ENCODE results near the gene NANOS2. TPM values are rescaled to one million over a fixed set of nuclear protein-coding genes. Genes with fewer than 3 reads are reported as not detected.
"Not testable (repeated sequence)": the region's sequence is repeated elsewhere in the genome, so short reads cannot be mapped to it uniquely, and the experiment has no call there.

Gene NANOS2
- total RNA-seq, 1 donor from 2014 or later, result not detected

- not testable (repeated sequence) for H3K27me3 Mint-ChIP-seq
Observed at GRCh38 chr19:45895983-45896599, 18.5 kb downstream of the NANOS2 start.

GRCh38 chr19:45895519-45895972 lies 19.0 kb downstream of the NANOS2 start:
- Mint-ChIP-seq H3K27ac (no peak overlapping the region), H3K4me1 (peaks cover 8% of the 10 kb centered on the region), H3K9me3 (no peaks in the 10 kb centered on the region), H3K4me3 (no peak overlapping the region), H3K27me3 (no peaks in the 10 kb centered on the region), H3K36me3 (ENCODE audit: low read depth) (peaks cover 22% of the 10 kb centered on the region)
- intact Hi-C loops (cut with micrococcal nuclease), result no loop called here
- DNase-seq, result no peak

More at GRCh38 chr19:45895983-45896599, 18.5 kb downstream of the NANOS2 start:
- DNase-seq; H3K9me3 Mint-ChIP-seq; intact Hi-C loops (cut with micrococcal nuclease); H3K27ac Mint-ChIP-seq; H3K4me3 Mint-ChIP-seq: not testable (repeated sequence)
- H3K36me3 Mint-ChIP-seq (ENCODE audit: low read depth), result peaks cover 26% of the 10 kb centered on the region
- H3K4me1 Mint-ChIP-seq, result peaks cover 12% of the 10 kb centered on the region

- Mint-ChIP-seq H3K4me1 (peaks cover 7% of the 10 kb centered on the region), H3K27ac (no peak overlapping the region), H3K9me3 (no peaks in the 10 kb centered on the region), H3K27me3 (no peaks in the 10 kb centered on the region), H3K4me3 (no peak overlapping the region), H3K36me3 (ENCODE audit: low read depth) (peaks cover 8% of the 10 kb centered on the region)
- DNase-seq, result no peak
- intact Hi-C loops (cut with micrococcal nuclease), result no loop called here
Observed at GRCh38 chr19:45890877-45891276, 23.7 kb downstream of the NANOS2 start.

- Mint-ChIP-seq H3K36me3 (ENCODE audit: low read depth) (peaks cover 3% of the 10 kb centered on the region), H3K4me3 (no peak overlapping the region), H3K9me3 (no peaks in the 10 kb centered on the region), H3K27ac (no peak overlapping the region), H3K4me1 (peaks cover 7% of the 10 kb centered on the region), H3K27me3 (no peaks in the 10 kb centered on the region)
- intact Hi-C loops (cut with micrococcal nuclease), result loop anchor here (10.0 kb wide), 1 partner anchor 455 kb away; the partner anchor contains the start of gene PPP5C
- no peak for DNase-seq
Observed at GRCh38 chr19:45889210-45889885, 25.2 kb downstream of the NANOS2 start.

- peak overlapping the region; percentile 93 for H3K27ac Mint-ChIP-seq
- no peaks in the 10 kb centered on the region for H3K27me3 Mint-ChIP-seq
- no peak for DNase-seq
- H3K36me3 Mint-ChIP-seq (ENCODE audit: low read depth), result peaks cover 9% of the 10 kb centered on the region
- H3K4me1 Mint-ChIP-seq, result peaks cover 14% of the 10 kb centered on the region
- intact Hi-C loops (cut with micrococcal nuclease), result loop anchor here (10.0 kb wide), 1 partner anchor 458 kb away; the partner anchor contains the start of gene PPP5C
- H3K9me3 Mint-ChIP-seq, result no peaks in the 10 kb centered on the region
- H3K4me3 Mint-ChIP-seq, result peak overlapping the region; percentile 89
Observed at GRCh38 chr19:45887200-45887710, 27.3 kb downstream of the NANOS2 start.

GRCh38 chr19:45886427-45887199 lies 28.0 kb downstream of the NANOS2 start:
- no peaks in the 10 kb centered on the region for H3K9me3 Mint-ChIP-seq
- peaks cover 9% of the 10 kb centered on the region for H3K36me3 Mint-ChIP-seq (ENCODE audit: low read depth)

GRCh38 chr19:45885556-45886426 lies 28.8 kb downstream of the NANOS2 start, which contains the start of gene IRF2BP1:
Gene IRF2BP1, minus strand, starts transcription at chr19:45886141. Its CDS starts 367 bp downstream, at chr19:45885774.
- Mint-ChIP-seq H3K4me3 (peak within 1 kb of the TSS; percentile 89), H3K27me3 (no peaks in the 10 kb centered on the region), H3K4me1 (peaks cover 25% of the 10 kb centered on the region), H3K36me3 (ENCODE audit: low read depth) (peaks cover 9% of the 10 kb centered on the region), H3K27ac (peak within 1 kb of the TSS; percentile 93), H3K9me3 (no peaks in the 10 kb centered on the region)
- peak; percentile 97 for DNase-seq
- intact Hi-C loops (cut with micrococcal nuclease), result loop anchor here (1.0 to 10.0 kb wide), 9 partner anchors 17 to 459 kb away; partner anchors contain the start of genes CCDC61, MYPOP, PPP5C and QPCTL

More at GRCh38 chr19:45886427-45887199, 28.0 kb downstream of the NANOS2 start:
- Mint-ChIP-seq H3K4me3 (peak overlapping the region; percentile 89), H3K27ac (peak overlapping the region; percentile 93), H3K4me1 (peaks cover 18% of the 10 kb centered on the region), H3K27me3 (no peaks in the 10 kb centered on the region)
- peak; percentile 96 for DNase-seq
- intact Hi-C loops (cut with micrococcal nuclease), result loop anchor here (1.0 to 10.0 kb wide), 9 partner anchors 16 to 458 kb away; partner anchors contain the start of genes CCDC61, MYPOP, PPP5C and QPCTL

GRCh38 chr19:45884682-45885555 lies 29.7 kb downstream of the NANOS2 start:
- peaks cover 7% of the 10 kb centered on the region for H3K36me3 Mint-ChIP-seq (ENCODE audit: low read depth)
- H3K9me3 Mint-ChIP-seq, result no peaks in the 10 kb centered on the region
- DNase-seq, result peak; percentile 69
- H3K4me3 Mint-ChIP-seq, result peak overlapping the region; percentile 89
- H3K27ac Mint-ChIP-seq, result no peak overlapping the region
- H3K27me3 Mint-ChIP-seq, result no peaks in the 10 kb centered on the region
- H3K4me1 Mint-ChIP-seq, result peaks cover 25% of the 10 kb centered on the region
- intact Hi-C loops (cut with micrococcal nuclease), result loop anchor here (10.0 kb wide), 1 partner anchor 460 kb away; the partner anchor contains the start of gene PPP5C

- intact Hi-C loops (cut with micrococcal nuclease), result loop anchor here (1.0 to 10.0 kb wide), 3 partner anchors 20 to 461 kb away; partner anchors contain the start of genes FOXA3 and PPP5C
- Mint-ChIP-seq H3K36me3 (ENCODE audit: low read depth) (peaks cover 7% of the 10 kb centered on the region), H3K9me3 (no peaks in the 10 kb centered on the region), H3K4me1 (peaks cover 25% of the 10 kb centered on the region), H3K27me3 (no peaks in the 10 kb centered on the region), H3K27ac (no peak overlapping the region), H3K4me3 (peak overlapping the region; percentile 65)
- no peak for DNase-seq
Observed at GRCh38 chr19:45883881-45884681, 30.5 kb downstream of the NANOS2 start.

GRCh38 chr19:45883586-45883880 lies 31.0 kb downstream of the NANOS2 start:
- H3K9me3 Mint-ChIP-seq, result no peaks in the 10 kb centered on the region
- H3K4me3 Mint-ChIP-seq, result peak overlapping the region; percentile 65
- H3K27me3 Mint-ChIP-seq, result no peaks in the 10 kb centered on the region
- peak overlapping the region; percentile 3 for H3K27ac Mint-ChIP-seq
- intact Hi-C loops (cut with micrococcal nuclease), result loop anchor here (1.0 to 10.0 kb wide), 3 partner anchors 19 to 461 kb away; partner anchors contain the start of genes FOXA3 and PPP5C
- peaks cover 7% of the 10 kb centered on the region for H3K36me3 Mint-ChIP-seq (ENCODE audit: low read depth)
- no peak for DNase-seq
- H3K4me1 Mint-ChIP-seq, result peaks cover 26% of the 10 kb centered on the region
